GM23338 (cell line): ENCODE results near the gene ZNF516. TPM values are rescaled to one million over a fixed set of nuclear protein-coding genes. Genes with fewer than 3 reads are reported as not detected.

Source experiments
- ATAC-seq: fragments of 200-7000 bp; cut with Tn5 transposase; 3 replicates; pipeline ENCODE4 v1.9.1; 2020
- DNase-seq: peaks from one replicate; pipeline ENCODE4 v3.0.0-alpha.2; 2015; ENCODE audit warnings: low spot score
- H2AFZ ChIP-seq: fragments of 200-600 bp; sonication (generic); 2 replicates; pipeline ENCODE4 v1.8.0; 2016; ENCODE audit warnings: antibody characterized with exemption, mild to moderate bottlenecking, moderate library complexity
- H3F3A ChIP-seq: fragments of 200-600 bp; sonication (generic); replicated peaks from 2 replicates; pipeline ENCODE4 v1.8.0; 2017; ENCODE audit warnings: antibody characterized with exemption, mixed run types, low read depth
- H3K27ac ChIP-seq: fragments of 200-600 bp; sonication (generic); 2 replicates; pipeline ENCODE4 v1.6.1; 2016; ENCODE audit warnings: low read depth
- H3K27me3 ChIP-seq: fragments of 200-600 bp; sonication (generic); 2 replicates; pipeline ENCODE4 v1.8.0; 2016; ENCODE audit warnings: mild to moderate bottlenecking, mixed run types, moderate library complexity; ENCODE audit not compliant: insufficient read depth
- H3K36me3 ChIP-seq: fragments of 200-600 bp; sonication (generic); 2 replicates; pipeline ENCODE4 v1.8.0; 2016; ENCODE audit warnings: mild to moderate bottlenecking; ENCODE audit not compliant: insufficient read depth
- H3K4me1 ChIP-seq: fragments of 200-600 bp; sonication (generic); 2 replicates; pipeline ENCODE4 v1.8.0; 2016; ENCODE audit warnings: mild to moderate bottlenecking, moderate library complexity; ENCODE audit not compliant: insufficient read depth
- H3K4me2 ChIP-seq: fragments of 200-600 bp; sonication (generic); 2 replicates; pipeline ENCODE4 v1.7.1; 2017; ENCODE audit warnings: mixed run types
- H3K4me3 ChIP-seq: fragments of 200-600 bp; sonication (generic); 2 replicates; pipeline ENCODE4 v1.6.1; 2016; ENCODE audit warnings: mixed run types
- H3K79me2 ChIP-seq: fragments of 200-600 bp; sonication (generic); replicated peaks from 2 replicates; pipeline ENCODE4 v1.8.0; 2017; ENCODE audit warnings: mild to moderate bottlenecking; ENCODE audit not compliant: insufficient read depth
- H3K9me2 ChIP-seq: fragments of 200-600 bp; sonication (generic); 2 replicates; pipeline ENCODE4 v1.8.0; 2017; ENCODE audit not compliant: insufficient read depth
- H4K20me1 ChIP-seq: fragments of 200-600 bp; sonication (generic); replicated peaks from 2 replicates; pipeline ENCODE4 v1.8.0; 2017; ENCODE audit warnings: mild to moderate bottlenecking; ENCODE audit not compliant: insufficient read depth
- H3K27ac Mint-ChIP-seq: 2 replicates; pipeline ENCODE4 v1.8.0; 2020; ENCODE audit warnings: inconsistent platforms, mild to moderate bottlenecking, moderate library complexity, mixed read lengths
- H3K27me3 Mint-ChIP-seq: 3 replicates; pipeline ENCODE4 v1.8.0; 2022; ENCODE audit warnings: low read depth, mild to moderate bottlenecking, moderate library complexity, mixed read lengths, inconsistent platforms; ENCODE audit not compliant: insufficient read depth, poor library complexity
- H3K36me3 Mint-ChIP-seq: 3 replicates; pipeline ENCODE4 v1.8.0; 2021; ENCODE audit warnings: low read depth, mild to moderate bottlenecking, inconsistent platforms, moderate library complexity, mixed read lengths
- H3K4me1 Mint-ChIP-seq: 3 replicates; pipeline ENCODE4 v1.8.0; 2020; ENCODE audit warnings: mild to moderate bottlenecking, inconsistent platforms, mixed read lengths
- H3K4me3 Mint-ChIP-seq: 3 replicates; pipeline ENCODE4 v1.8.0; 2021; ENCODE audit warnings: moderate library complexity, mild to moderate bottlenecking, inconsistent platforms, mixed read lengths
- H3K9me3 Mint-ChIP-seq: 3 replicates; pipeline ENCODE4 v1.8.0; 2020; ENCODE audit warnings: moderate library complexity, mild to moderate bottlenecking, inconsistent platforms, mixed read lengths
- EZH2phosphoT487 ChIP-seq: fragments of 200-600 bp; sonication (generic); IDR thresholded peaks from one replicate; pipeline ENCODE4 v1.8.1; 2018; ENCODE audit warnings: antibody characterized with exemption; ENCODE audit not compliant: unreplicated experiment
- NANOG ChIP-seq: IDR thresholded peaks from 2 replicates; pipeline ENCODE4 v1.6.1; 2016; ENCODE audit warnings: antibody characterized with exemption, borderline replicate concordance
- ZNF331 ChIP-seq: fragments of 250-450 bp; sonication (Bioruptor Pico); IDR thresholded peaks from 2 replicates; pipeline ENCODE4 v1.5.0; 2020; ENCODE audit warnings: low read depth, mild to moderate bottlenecking, moderate library complexity
- polyA plus RNA-seq: library from polyadenylated mRNA; unstranded; fragments of >200 nt; fragmentation: Nextera tagmentation; extraction: Ambion mirVana; gene quantifications from 2 replicates; pipeline ENCODE4 v1.2.1, GENCODE V29; 2016
- total RNA-seq: library from RNA; depleted of rRNA; stranded (reverse); fragments of >200 nt; shearing (Covaris generic); gene quantifications from 2 replicates; pipeline ENCODE4 v1.2.3, GENCODE V29; 2014
- TF ChIP-seq, protein P1 (sequence below): IDR thresholded peaks from 2 replicates; pipeline ENCODE4 v1.6.1; 2016; ENCODE audit warnings: antibody characterized with exemption
- TF ChIP-seq, protein P2 (sequence below): fragments of 250-450 bp; sonication (Bioruptor Pico); IDR thresholded peaks from 2 replicates; pipeline ENCODE4 v1.5.0; 2020; ENCODE audit warnings: mild to moderate bottlenecking, moderate library complexity

ZNF516 gene
- total and polyA plus RNA-seq, 2 experiments from 2014 or later, result 11.9 to 24.2 TPM

- TF ChIP-seq, protein P1, sequence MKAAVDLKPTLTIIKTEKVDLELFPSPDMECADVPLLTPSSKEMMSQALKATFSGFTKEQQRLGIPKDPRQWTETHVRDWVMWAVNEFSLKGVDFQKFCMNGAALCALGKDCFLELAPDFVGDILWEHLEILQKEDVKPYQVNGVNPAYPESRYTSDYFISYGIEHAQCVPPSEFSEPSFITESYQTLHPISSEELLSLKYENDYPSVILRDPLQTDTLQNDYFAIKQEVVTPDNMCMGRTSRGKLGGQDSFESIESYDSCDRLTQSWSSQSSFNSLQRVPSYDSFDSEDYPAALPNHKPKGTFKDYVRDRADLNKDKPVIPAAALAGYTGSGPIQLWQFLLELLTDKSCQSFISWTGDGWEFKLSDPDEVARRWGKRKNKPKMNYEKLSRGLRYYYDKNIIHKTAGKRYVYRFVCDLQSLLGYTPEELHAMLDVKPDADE, result no peak
- TF ChIP-seq EZH2phosphoT487 (no peak), ZNF331 (no peak), NANOG (no peak)
- TF ChIP-seq, protein P2, sequence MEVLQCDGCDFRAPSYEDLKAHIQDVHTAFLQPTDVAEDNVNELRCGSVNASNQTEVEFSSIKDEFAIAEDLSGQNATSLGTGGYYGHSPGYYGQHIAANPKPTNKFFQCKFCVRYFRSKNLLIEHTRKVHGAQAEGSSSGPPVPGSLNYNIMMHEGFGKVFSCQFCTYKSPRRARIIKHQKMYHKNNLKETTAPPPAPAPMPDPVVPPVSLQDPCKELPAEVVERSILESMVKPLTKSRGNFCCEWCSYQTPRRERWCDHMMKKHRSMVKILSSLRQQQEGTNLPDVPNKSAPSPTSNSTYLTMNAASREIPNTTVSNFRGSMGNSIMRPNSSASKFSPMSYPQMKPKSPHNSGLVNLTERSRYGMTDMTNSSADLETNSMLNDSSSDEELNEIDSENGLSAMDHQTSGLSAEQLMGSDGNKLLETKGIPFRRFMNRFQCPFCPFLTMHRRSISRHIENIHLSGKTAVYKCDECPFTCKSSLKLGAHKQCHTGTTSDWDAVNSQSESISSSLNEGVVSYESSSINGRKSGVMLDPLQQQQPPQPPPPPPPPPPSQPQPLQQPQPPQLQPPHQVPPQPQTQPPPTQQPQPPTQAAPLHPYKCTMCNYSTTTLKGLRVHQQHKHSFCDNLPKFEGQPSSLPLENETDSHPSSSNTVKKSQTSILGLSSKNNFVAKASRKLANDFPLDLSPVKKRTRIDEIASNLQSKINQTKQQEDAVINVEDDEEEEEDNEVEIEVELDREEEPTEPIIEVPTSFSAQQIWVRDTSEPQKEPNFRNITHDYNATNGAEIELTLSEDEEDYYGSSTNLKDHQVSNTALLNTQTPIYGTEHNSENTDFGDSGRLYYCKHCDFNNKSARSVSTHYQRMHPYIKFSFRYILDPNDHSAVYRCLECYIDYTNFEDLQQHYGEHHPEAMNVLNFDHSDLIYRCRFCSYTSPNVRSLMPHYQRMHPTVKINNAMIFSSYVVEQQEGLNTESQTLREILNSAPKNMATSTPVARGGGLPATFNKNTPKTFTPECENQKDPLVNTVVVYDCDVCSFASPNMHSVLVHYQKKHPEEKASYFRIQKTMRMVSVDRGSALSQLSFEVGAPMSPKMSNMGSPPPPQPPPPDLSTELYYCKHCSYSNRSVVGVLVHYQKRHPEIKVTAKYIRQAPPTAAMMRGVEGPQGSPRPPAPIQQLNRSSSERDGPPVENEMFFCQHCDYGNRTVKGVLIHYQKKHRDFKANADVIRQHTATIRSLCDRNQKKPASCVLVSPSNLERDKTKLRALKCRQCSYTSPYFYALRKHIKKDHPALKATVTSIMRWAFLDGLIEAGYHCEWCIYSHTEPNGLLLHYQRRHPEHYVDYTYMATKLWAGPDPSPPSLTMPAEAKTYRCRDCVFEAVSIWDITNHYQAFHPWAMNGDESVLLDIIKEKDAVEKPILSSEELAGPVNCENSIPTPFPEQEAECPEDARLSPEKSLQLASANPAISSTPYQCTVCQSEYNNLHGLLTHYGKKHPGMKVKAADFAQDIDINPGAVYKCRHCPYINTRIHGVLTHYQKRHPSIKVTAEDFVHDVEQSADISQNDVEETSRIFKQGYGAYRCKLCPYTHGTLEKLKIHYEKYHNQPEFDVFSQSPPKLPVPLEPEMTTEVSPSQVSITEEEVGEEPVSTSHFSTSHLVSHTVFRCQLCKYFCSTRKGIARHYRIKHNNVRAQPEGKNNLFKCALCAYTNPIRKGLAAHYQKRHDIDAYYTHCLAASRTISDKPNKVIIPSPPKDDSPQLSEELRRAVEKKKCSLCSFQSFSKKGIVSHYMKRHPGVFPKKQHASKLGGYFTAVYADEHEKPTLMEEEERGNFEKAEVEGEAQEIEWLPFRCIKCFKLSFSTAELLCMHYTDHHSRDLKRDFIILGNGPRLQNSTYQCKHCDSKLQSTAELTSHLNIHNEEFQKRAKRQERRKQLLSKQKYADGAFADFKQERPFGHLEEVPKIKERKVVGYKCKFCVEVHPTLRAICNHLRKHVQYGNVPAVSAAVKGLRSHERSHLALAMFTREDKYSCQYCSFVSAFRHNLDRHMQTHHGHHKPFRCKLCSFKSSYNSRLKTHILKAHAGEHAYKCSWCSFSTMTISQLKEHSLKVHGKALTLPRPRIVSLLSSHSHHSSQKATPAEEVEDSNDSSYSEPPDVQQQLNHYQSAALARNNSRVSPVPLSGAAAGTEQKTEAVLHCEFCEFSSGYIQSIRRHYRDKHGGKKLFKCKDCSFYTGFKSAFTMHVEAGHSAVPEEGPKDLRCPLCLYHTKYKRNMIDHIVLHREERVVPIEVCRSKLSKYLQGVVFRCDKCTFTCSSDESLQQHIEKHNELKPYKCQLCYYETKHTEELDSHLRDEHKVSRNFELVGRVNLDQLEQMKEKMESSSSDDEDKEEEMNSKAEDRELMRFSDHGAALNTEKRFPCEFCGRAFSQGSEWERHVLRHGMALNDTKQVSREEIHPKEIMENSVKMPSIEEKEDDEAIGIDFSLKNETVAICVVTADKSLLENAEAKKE (CRISPR knock-in tag), result no peak
- peaks cover 5% of the 10 kb centered on the region; the same call in 2 of the 3 replicates for H3K36me3 Mint-ChIP-seq
- no peaks in the 10 kb centered on the region for H3K9me3 Mint-ChIP-seq
- no peaks in the 10 kb centered on the region; the same call in none of the 2 replicates for H4K20me1 ChIP-seq
- no peaks in the 10 kb centered on the region for H3K36me3 ChIP-seq
- H3K79me2 ChIP-seq, result 0 out of 2 replicates have a peak, but pooled peaks cover 3% of the 10 kb centered on the region
- no peak overlapping the region for H3K27ac ChIP-seq
- peaks cover 41% of the 10 kb centered on the region for H3K4me1 Mint-ChIP-seq
- no peaks in the 10 kb centered on the region for H3F3A ChIP-seq
- DNase-seq, result no peak
- no peak overlapping the region for H3K4me2 ChIP-seq
- no peak for ATAC-seq
- H3K4me3 Mint-ChIP-seq, result no peak overlapping the region
- H3K9me2 ChIP-seq, result no peaks in the 10 kb centered on the region
- H3K4me1 ChIP-seq, result peaks cover 16% of the 10 kb centered on the region
- no peak overlapping the region for H2AFZ ChIP-seq
- no peak overlapping the region; the same call in 1 of the 2 replicates for H3K27ac Mint-ChIP-seq
- H3K27me3 Mint-ChIP-seq, result peaks cover 19% of the 10 kb centered on the region
- no peaks in the 10 kb centered on the region for H3K27me3 ChIP-seq
- no peak overlapping the region for H3K4me3 ChIP-seq
These were observed 36.3 kb downstream of the ZNF516 start for GRCh38 chr18:76458522-76459311.
